NOMO-1 (cell line): ENCODE data around the gene VPS54.

Experiments
- DNase-seq, 2 experiments: peaks; one replicate each; lab custom pipeline; 2025; ENCODE audit not compliant: unreplicated experiment in 2 of 2; lab: John Stamatoyannopoulos, UW

Gene VPS54

GRCh38 chr2:63846487-63846886 lies 172.7 kb downstream of the VPS54 start:
- DNase-seq = no peak

DNA sequence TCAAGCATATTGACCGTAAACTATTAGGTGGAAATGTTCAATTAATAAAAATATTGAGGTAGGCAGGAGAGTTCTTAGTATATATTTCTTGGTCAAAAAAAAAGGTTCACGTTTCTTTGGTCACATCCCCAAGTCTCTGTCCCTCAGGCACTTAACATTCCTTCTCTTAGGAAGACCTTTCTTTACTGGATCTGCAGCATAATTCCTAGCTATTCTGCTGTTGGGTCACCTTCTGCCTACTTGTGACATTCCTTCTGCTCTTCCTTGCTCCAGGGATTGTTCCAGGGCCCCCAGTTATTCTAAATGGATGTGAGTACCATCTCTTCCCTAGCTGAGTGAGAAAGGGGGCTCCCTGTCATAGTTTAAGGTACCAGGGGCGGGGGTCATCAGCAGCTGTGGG lies 173.4 kb downstream of the VPS54 start:
- DNase-seq = no peak

DNA sequence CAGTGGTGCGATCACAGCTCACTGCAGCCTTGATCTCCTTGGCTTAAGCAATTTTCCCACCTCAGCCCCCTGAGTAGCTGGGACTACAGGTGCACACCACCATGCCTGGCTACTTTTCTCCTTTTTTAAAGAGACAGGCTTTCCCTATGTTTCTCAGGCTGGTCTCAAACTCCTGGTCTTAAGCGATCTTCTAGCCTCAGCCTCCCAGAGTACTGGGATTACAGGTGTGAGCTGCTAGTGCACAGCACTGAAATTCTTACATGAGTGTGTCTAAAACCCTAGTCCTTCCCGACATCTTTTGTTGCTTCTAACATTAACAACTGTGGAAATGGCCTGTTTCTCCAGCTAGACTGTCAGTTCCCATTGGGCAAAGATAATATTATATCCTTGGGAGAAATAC lies 174.6 kb downstream of the VPS54 start:
- no peak for DNase-seq

- DNase-seq = no peak
These were observed 175.4 kb downstream of the VPS54 start for GRCh38 chr2:63843791-63844190.

- DNase-seq = peak in 1 of 2 experiments; percentile 7
These were observed 176.1 kb downstream of the VPS54 start for GRCh38 chr2:63843093-63843492.

DNA sequence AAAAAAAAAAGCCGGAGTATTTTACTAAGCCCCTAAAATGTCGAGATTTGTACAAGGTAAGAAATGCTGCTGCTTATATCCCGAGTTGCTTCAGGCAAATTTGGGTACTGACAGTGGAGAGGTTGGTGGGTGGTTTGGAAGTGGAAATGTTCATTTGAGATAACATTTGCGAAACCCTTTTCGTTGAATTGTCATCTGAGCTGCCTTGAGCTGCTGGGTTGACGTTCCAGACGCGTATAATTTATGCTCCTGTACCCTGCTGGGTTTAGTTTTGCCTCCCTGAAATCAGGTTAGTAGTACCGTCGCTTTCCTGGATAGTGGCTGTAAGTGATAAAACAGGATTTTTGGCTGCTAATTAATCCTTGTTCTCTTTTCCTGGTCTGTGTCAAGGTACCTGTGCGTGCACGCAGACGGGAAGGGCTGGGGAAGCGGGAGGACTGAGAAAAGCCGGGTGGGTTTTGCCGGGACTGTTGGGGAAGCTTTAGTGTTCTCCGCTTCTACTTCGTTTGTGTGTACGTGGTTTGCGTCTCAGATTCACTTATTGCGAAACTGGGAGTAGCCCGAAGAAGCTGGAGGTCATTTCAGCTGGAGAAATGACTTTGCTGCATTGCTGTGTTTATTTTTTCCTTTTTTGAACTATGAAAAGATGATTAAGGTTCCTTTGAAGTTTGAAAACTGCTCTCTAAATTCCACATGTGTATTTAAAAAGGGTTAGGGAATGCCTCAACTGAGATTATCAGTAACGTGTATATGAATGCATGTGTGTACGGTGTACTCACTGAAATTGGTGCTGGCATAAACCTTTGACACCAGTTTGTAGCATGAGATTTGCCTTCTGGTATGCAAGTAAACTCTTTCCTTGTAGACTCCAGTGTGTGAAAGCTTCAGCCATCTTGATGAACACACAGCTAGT lies 176.8 kb downstream of the VPS54 start:
- peak; percentile 49 to 53 for DNase-seq
